ENCODE data around the gene GAS7.

- TF ChIP-seq EZH2 (IDR thresholded peaks at IDR 0.05) (no peak), POLR2AphosphoS5 (IDR thresholded peaks at IDR 0.05; ENCODE audit: borderline replicate concordance, low read depth, low read length) (no peak)
These were observed 43.4 kb upstream of the GAS7 start for GRCh38 chr17:10241781-10242180.
